GM20431 (cell line): ENCODE results near the gene TYR.
"Not testable (repeated sequence)": the region's sequence is repeated elsewhere in the genome, so short reads cannot be mapped to it uniquely, and the experiment has no call there.

Experiments used
- in situ Hi-C: fragments of 300-500 bp; cut with MseI, MboI; formaldehyde crosslinking; loops from one replicate; pipeline ENCODE4 v1.15.0; 2020; ENCODE audit warnings: low sequenced_read_pairs; ENCODE audit not compliant: unreplicated experiment

The TYR gene

GRCh38 chr11:89340450-89340849 is 162.8 kb downstream of the TYR start:
- in situ Hi-C loops: not testable (repeated sequence)

DNA sequence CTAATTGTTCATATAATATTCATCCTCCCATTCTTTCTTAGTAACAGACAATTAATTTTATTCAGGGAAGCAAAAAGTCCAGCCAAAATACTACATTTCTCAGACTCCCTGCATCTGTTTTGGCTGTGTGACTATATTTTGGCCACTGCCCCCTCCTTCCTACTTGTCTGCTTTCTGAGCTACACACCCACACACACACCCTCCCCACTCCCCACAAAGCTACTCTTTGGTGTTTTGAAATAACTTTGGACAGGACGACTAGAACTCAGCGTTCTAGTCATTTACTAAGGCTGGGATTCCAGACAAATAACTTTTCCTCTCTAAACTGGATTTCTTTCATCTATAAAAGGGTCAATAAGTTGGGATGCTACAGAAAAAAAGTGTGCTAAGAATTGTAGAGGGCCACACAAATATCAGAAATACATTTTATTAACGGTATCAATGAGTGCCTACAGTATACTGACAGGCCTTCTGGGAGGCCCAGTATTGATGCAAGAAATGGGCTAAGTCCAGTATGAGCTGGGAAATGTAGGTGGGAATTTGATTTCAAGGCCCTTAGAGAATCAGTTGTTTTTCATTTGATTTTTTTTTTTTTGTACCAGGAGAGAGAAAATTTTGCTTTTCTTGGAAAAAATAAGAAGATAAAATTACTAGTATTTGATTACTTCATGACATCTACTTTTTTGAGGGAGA is 165.4 kb downstream of the TYR start:
- in situ Hi-C loops: not testable (repeated sequence)
